D341Med (cell line): ENCODE data around the gene SREBF1.
"Not testable (repeated sequence)": the region's sequence is repeated elsewhere in the genome, so short reads cannot be mapped to it uniquely, and the experiment has no call there.

Experiments
- DNase-seq: peaks from one replicate; pipeline ENCODE4 v3.0.0; 2012; ENCODE audit warnings: low spot score

The SREBF1 gene

GRCh38 chr17:17812211-17813054, 24.4 kb downstream of the SREBF1 start:
- DNase-seq: peak; percentile 74

DNA sequence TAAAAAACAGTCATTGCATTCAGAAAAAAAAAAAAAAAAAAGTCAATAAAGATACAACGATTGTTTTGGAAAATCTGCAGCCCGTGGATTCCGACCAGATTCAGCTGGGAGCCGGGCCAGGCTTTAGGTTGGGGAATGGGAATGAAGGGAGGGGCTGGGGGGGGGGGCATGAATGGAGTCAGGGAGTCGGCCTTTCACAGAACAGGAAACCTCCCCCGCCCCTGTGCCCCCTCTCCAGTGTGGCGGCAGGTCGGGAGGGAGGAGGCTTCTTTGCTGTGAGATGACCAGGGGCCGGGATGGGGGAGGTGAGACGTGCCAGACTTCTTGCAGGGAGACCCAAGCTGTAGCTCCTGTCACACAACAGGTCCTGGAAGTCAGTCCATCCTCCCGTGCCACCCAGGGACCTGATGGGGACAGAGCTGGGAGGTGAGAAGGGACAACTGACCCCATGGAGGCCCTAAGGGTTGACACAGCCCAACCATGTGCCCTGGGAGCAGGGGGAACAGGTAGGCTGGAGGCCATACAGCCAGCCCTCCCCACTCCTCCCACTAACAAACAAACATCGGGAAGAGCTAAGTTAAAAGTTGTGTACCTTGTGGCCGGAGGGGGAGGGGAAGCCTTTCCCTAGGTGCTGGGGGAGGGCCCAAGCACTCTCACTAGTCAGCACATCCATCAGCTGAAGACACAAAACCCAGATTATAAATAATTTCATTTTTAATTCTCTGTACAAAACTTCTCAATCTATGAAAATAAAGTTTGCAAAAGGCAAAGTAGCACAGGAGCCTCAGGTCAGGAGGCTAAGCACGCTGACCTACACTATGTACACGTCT, 25.2 kb downstream of the SREBF1 start:
- no peak for DNase-seq

DNA sequence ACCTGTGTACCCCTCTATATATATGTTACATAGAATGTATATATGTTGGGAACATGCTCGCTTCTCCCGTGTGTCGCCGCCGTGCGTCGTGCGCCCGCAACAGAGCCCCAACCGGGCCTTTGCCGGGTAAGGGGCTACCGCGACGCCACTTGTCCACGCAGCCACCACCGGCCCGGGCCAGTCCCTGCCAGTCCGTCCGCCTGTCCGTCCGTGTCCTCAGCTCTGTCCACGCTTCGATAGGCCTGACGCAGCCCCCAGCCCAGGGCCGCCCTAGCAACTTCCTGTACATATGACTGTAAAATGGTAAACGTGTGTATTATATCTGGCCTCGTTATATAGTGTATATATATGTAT, 25.9 kb downstream of the SREBF1 start:
- no peak for DNase-seq

- DNase-seq: peak; percentile 60
These were observed 26.5 kb downstream of the SREBF1 start for GRCh38 chr17:17810084-17810894.

DNA sequence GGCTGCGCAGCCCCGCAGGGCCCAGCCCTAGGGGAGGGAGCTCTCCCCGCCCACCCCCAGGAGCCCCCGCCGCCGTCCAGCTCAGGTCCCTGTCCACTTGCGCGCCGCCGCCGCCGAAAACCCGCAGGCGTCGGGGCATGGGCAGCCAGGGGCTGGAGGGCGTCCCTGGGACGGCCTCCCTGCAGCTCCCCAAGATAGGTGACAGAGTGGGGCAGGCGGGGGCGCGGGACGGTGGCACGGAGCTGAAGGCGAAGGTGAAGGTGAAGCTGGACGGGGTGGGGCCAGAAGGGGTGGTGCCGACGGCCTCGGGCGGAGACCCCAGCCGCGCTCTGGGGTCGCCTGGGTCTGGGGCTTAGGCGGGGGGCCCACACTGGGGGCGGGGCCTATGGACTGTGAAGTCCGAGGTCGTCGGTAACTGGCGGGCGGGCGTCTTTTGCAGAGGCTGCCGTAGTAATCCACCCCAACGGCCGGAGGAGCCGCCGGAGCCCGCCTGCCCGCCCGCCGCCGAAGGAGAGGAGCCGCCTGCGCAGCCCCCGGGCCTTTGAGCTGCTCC, 27.2 kb downstream of the SREBF1 start:
- no peak for DNase-seq

DNA sequence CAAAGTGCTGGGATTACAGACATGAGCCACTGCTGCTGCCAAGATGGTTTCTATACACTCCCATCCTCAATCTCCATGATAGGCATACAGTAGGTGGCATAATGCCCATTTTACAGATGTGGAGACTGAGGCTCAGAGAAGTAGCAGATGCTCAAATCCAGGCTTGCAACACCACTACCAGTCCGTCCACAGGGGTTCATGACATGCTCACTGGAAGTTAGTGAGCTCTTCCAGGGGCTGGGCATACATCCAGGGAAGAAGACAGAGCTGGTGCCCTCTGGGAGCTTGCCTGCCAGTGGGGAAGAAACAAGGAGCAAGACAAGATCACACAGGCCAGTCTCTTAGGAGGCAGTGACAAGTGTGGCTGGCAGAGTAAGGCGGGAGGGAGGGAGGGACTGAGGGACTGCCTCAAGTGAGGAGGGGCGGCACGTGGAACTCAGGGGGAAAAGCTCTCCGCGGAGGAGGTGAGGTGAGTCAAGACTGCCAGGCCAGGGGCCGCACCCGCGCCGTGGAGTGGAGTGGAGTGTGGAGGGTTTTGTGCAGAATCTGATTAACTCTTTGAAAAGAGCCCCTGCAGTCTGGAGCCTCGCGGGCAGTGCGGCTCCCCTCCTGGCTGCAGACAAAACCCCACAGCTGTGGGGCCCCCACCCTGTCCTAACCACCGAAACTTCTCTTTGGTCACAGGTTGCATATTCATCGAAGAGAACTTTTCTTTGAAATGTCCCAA, 27.9 kb downstream of the SREBF1 start:
- DNase-seq: no peak

DNA sequence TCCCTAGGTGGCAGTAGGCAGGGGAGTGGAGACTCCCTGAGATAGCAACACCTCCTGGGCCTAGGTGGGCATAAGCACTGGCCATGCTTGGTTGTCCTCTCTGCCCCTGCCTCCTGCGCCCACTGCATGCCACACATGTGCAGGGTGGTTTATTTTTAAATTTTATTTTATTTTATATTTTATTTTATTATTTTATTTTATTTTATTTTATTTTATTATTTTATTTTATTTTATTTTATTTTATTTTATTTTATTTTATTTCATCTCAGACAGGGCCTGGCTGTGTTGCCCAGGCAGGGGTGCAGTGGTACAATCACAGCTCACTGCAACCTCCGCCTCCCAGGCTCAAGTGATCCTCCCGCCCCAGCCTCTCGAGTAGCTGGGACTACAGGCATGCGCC, 28.6 kb downstream of the SREBF1 start:
- not testable (repeated sequence) for DNase-seq

DNA sequence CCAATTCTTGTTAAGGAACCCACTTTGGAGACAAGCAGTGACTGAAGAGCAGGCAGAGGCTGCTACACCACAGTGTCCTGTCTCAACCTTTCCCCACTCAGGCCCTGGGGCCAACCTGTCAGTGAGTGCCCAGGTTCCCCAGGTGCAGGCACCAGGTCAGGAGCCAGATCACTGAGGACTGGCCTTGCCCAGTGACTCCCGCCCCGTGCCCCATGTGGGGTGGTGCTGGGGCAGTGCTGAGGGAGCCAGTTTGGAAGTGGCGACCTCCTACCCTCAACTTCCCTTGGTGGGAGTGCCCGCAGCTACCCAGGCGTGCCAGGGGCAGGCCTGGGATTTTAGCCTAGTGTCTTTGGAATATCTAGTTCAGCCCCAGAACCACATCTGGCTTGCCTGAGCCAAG, 29.3 kb downstream of the SREBF1 start:
- DNase-seq: no peak

- no peak for DNase-seq
These were observed 30.0 kb downstream of the SREBF1 start for GRCh38 chr17:17806611-17807274.

DNA sequence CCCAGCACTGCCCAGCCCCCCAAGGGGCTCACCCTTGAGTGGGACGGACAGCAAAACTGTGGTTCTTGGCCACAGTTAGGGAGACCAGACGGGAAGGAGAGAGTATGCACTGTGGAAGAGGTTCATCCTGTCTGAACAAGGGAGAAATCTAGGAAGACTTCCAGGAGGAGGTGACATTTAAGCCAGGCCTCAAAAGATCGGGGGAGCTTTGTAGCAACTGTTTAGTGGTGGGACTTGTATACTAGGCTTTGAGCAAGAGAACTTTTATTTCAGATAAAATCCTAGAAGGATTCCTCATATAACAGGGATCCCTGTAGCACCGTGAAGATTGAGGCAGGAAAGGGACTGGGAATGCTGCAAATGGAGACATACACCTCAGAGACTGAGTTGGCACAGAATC, 30.8 kb downstream of the SREBF1 start:
- no peak for DNase-seq

DNA sequence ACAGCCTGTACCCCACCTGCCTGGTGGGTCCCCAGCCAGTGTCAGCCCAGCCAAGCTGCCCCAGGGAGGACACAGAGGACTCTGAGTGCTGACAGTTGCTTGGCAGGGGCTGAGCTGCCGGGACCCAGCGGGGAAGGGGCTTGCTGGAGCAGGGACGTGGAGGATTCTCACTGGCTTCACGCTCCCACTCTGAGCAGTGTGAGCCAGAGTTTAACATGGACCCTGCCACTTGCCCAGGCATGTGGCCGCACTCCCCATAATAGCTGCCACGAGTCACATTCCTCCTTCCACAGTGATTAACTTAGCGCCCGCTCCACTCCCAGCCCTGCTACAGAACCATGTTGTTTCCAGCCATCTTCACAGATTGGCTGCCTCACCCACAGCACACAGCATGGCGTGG, 31.2 kb downstream of the SREBF1 start:
- no peak for DNase-seq

DNA sequence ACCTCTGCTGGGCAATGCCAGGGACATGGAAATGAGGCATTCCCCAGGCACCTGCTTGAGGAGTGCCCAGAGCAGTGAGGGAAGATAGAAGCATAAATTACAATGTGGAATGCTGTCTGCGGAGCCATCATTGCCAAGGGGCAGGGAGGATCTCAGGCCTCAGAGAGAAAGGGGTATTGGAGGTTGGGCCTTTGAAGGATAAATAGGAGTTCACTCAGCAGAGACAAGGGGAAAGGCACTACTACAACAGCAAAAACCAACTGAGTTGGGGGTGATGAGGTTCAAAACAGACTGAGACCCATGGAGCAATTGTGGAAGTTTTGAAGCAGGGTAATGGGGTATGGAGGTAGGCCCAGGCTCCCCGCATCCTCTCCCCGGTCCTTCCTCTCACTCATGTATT, 32.8 kb downstream of the SREBF1 start:
- no peak for DNase-seq

DNA sequence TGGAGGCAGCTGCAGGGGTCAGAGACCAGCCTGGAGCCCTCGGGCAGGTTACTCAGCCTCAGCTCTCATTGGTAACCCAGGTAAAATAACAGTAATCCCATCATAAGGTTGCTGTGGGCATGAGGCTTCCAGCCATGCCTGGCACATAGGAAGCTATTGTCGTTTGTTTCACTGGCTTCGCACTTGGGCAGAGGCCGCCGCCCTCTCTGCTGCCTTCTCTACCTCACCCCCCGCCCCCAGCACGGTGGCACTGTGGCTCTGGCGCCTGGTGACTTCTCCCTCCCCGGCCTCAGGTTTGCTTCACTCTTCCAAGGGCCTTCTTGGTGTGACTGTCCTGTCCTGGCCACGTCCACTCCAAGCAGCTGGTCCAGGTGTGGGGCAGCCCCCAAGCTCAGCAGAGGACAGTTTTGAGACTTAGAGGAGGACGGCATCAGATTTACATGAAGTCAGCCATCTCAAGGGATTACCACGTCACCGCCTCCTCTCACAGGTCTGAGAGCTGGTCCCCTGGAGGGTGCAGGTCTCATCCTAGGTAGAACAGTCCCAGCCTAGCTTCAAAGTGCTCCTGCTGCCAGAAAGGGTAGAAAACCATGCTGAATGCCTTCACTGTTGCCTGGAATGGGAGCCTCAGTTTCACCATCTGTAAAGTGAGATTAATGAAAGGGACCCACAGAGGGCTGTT, 34.8 kb downstream of the SREBF1 start:
- no peak for DNase-seq

GRCh38 chr17:17800504-17801021, 36.2 kb downstream of the SREBF1 start:
- DNase-seq: no peak

DNA sequence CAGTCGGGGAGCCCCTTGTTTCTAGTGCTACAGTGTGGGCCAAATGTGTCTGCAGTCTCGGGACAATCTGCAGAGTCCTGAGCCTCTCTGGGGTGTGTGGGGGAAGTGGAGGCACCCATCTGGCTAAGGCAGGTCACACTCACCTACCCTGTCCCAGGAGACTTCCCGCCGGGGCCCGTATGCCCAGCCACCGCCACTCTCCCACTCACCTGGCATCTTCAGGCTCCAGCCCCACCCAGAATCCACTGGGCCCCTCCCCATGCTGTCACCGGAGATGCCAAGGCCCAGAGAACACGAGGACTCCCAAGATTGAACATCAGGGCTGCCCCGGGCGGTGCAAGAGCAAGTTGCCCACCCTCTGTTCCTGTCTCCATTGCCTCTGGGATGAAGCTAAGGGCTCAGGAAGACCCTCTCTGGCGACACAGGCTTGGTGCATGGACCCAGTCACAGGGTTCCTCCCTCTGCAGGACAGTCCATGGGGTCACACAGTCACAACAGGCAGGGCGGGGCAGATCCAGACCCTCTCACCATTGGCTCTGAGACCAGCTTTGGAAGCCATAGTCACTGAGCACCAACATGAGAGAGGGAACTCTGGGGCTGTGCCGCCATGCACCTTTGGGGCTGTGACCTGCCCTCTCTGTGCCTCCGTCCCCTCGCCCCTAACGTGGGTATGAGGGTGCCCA, 38.1 kb downstream of the SREBF1 start:
- DNase-seq: no peak

GRCh38 chr17:17798010-17798556, 38.7 kb downstream of the SREBF1 start:
- DNase-seq: no peak

GRCh38 chr17:17797119-17797809, 39.5 kb downstream of the SREBF1 start:
- no peak for DNase-seq

DNA sequence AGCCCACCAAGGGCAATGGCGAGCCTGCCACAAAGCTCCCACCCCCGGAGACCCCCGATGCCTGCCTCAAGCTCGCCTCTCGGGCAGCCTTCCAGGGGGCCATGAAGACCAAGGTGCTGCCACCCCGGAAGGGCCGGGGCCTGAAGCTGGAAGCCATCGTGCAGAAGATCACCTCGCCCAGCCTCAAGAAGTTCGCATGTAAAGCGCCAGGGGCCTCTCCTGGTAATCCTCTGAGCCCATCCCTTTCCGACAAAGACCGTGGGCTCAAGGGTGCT, 40.1 kb downstream of the SREBF1 start:
- no peak for DNase-seq
